Measurements from ENCODE around the gene RENBP. TPM values are rescaled to one million over a fixed set of nuclear protein-coding genes. Genes with fewer than 3 reads are reported as not detected.
A peak's percentile ranks its signal among the peaks of the same experiment; 100 is the strongest.

RENBP gene
- total and polyA plus RNA-seq, 9 of the 15 experiments (the other 6 are each of a cell fraction or from before 2014, with no cell fraction given), result 0.07 to 14.8 (median 10.6) TPM; not detected in 1

DNA sequence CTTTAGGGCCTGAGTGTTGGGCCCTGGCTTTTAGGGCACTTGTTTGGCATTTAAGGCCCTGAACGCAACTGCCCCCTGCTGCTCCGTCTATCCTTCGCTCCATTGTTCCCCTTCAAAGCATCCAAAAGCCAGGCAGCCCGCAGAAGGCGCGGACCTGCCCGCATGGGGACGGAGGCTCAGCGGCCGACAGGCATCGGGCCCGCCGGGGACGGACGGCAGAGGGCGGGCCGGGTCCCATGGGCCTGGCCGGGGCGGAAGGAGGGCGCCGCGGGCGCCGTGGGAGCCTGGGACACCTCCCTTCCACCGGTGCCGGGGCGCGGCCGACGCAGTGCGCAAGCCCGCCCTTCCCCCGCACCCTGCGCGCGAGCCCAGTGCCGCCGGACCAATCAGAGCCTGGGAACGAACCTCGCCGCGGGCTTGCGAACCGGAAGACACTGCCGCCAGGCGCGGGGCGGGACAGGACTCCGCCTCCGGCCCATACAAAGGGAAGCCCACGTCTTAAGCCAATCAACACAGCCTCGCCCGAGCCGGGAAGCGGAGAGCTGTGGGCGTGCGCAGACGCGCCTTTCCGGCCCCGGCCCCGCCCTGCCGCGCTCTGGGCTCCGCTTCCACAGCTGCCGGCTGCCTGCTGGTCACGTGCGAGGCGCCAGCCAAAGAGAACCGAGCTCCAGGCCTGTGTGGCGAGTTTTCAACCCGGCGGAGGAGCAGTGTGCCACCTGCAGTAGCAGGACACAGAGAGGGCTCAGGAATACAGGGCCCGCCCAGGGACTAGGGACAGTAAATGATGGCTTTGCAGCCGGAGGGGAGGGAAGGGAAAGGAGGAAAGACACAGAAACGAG lies 16.3 kb downstream of the RENBP start (continued):
- TF ChIP-seq, protein P1, sequence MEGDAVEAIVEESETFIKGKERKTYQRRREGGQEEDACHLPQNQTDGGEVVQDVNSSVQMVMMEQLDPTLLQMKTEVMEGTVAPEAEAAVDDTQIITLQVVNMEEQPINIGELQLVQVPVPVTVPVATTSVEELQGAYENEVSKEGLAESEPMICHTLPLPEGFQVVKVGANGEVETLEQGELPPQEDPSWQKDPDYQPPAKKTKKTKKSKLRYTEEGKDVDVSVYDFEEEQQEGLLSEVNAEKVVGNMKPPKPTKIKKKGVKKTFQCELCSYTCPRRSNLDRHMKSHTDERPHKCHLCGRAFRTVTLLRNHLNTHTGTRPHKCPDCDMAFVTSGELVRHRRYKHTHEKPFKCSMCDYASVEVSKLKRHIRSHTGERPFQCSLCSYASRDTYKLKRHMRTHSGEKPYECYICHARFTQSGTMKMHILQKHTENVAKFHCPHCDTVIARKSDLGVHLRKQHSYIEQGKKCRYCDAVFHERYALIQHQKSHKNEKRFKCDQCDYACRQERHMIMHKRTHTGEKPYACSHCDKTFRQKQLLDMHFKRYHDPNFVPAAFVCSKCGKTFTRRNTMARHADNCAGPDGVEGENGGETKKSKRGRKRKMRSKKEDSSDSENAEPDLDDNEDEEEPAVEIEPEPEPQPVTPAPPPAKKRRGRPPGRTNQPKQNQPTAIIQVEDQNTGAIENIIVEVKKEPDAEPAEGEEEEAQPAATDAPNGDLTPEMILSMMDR (IDR thresholded peaks at IDR 0.05 in 2 of 3, conservative IDR thresholded peaks at IDR 0.05 in 1 of 3; ENCODE audit: insufficient read depth in 2 of 3, low read depth in 1 of 3, low read length in 3 of 3), result peak in 2 of 3 experiments; percentile 33 to 38; a peak in 4 of 6 replicates
- TF ChIP-seq, protein P2, sequence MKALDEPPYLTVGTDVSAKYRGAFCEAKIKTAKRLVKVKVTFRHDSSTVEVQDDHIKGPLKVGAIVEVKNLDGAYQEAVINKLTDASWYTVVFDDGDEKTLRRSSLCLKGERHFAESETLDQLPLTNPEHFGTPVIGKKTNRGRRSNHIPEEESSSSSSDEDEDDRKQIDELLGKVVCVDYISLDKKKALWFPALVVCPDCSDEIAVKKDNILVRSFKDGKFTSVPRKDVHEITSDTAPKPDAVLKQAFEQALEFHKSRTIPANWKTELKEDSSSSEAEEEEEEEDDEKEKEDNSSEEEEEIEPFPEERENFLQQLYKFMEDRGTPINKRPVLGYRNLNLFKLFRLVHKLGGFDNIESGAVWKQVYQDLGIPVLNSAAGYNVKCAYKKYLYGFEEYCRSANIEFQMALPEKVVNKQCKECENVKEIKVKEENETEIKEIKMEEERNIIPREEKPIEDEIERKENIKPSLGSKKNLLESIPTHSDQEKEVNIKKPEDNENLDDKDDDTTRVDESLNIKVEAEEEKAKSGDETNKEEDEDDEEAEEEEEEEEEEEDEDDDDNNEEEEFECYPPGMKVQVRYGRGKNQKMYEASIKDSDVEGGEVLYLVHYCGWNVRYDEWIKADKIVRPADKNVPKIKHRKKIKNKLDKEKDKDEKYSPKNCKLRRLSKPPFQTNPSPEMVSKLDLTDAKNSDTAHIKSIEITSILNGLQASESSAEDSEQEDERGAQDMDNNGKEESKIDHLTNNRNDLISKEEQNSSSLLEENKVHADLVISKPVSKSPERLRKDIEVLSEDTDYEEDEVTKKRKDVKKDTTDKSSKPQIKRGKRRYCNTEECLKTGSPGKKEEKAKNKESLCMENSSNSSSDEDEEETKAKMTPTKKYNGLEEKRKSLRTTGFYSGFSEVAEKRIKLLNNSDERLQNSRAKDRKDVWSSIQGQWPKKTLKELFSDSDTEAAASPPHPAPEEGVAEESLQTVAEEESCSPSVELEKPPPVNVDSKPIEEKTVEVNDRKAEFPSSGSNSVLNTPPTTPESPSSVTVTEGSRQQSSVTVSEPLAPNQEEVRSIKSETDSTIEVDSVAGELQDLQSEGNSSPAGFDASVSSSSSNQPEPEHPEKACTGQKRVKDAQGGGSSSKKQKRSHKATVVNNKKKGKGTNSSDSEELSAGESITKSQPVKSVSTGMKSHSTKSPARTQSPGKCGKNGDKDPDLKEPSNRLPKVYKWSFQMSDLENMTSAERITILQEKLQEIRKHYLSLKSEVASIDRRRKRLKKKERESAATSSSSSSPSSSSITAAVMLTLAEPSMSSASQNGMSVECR (CRISPR knock-in tag; IDR thresholded peaks at IDR 0.05), result no peak; the same call in 1 of the 2 replicates
- TF ChIP-seq PCBP1 (IDR thresholded peaks at IDR 0.05; ENCODE audit: low read depth, low read length, poor library complexity, severe bottlenecking), result peak; percentile 37
- peak; percentile 29; the same call in 1 of the 2 replicates for TF ChIP-seq PML (IDR thresholded peaks at IDR 0.05; ENCODE audit: low read length)
- TF ChIP-seq SMARCE1 (IDR thresholded peaks at IDR 0.05), result no peak
- TF ChIP-seq TAF7 (tag; IDR thresholded peaks at IDR 0.05), result no peak
- TF ChIP-seq, protein P3, sequence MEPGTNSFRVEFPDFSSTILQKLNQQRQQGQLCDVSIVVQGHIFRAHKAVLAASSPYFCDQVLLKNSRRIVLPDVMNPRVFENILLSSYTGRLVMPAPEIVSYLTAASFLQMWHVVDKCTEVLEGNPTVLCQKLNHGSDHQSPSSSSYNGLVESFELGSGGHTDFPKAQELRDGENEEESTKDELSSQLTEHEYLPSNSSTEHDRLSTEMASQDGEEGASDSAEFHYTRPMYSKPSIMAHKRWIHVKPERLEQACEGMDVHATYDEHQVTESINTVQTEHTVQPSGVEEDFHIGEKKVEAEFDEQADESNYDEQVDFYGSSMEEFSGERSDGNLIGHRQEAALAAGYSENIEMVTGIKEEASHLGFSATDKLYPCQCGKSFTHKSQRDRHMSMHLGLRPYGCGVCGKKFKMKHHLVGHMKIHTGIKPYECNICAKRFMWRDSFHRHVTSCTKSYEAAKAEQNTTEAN (CRISPR knock-in tag; IDR thresholded peaks at IDR 0.05), result no peak
- no peak for TF ChIP-seq SMAD1 (IDR thresholded peaks at IDR 0.05; ENCODE audit: low read depth, low read length, partially characterized antibody)
- TF ChIP-seq KLF13 (tag; IDR thresholded peaks at IDR 0.05; ENCODE audit: borderline replicate concordance, low read depth), result no peak
- no peak for TF ChIP-seq ZNF785 (CRISPR knock-in tag; IDR thresholded peaks at IDR 0.05)
- no peak for TF ChIP-seq ILF3 (IDR thresholded peaks at IDR 0.05; ENCODE audit: borderline replicate concordance)
- TF ChIP-seq SMARCC2 (IDR thresholded peaks at IDR 0.05; ENCODE audit: low read depth), result no peak
- no peak for TF ChIP-seq RFX5 (IDR thresholded peaks at IDR 0.05; ENCODE audit: low read depth, low read length)
- no peak for TF ChIP-seq ZNF431 (CRISPR knock-in tag; IDR thresholded peaks at IDR 0.05)
- no peak for TF ChIP-seq ZNF165 (CRISPR knock-in tag; IDR thresholded peaks at IDR 0.05; ENCODE audit: borderline replicate concordance)
- no peak for TF ChIP-seq CCAR2 (IDR thresholded peaks at IDR 0.05; ENCODE audit: low read depth, low read length)
- TF ChIP-seq, protein P4, sequence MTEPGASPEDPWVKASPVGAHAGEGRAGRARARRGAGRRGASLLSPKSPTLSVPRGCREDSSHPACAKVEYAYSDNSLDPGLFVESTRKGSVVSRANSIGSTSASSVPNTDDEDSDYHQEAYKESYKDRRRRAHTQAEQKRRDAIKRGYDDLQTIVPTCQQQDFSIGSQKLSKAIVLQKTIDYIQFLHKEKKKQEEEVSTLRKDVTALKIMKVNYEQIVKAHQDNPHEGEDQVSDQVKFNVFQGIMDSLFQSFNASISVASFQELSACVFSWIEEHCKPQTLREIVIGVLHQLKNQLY (CRISPR knock-in tag; conservative IDR thresholded peaks at IDR 0.05), result no peak
- TF ChIP-seq, protein P5, sequence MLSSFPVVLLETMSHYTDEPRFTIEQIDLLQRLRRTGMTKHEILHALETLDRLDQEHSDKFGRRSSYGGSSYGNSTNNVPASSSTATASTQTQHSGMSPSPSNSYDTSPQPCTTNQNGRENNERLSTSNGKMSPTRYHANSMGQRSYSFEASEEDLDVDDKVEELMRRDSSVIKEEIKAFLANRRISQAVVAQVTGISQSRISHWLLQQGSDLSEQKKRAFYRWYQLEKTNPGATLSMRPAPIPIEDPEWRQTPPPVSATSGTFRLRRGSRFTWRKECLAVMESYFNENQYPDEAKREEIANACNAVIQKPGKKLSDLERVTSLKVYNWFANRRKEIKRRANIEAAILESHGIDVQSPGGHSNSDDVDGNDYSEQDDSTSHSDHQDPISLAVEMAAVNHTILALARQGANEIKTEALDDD (IDR thresholded peaks at IDR 0.05), result no peak
